ENCODE measurements around the gene METTL16. TPM values are rescaled to one million over a fixed set of nuclear protein-coding genes. Genes with fewer than 3 reads are reported as not detected.
A peak's percentile ranks its signal among the peaks of the same experiment; 100 is the strongest.

METTL16 gene
- polyA plus RNA-seq, 1 of the 3 experiments (the other 2 are of a cell fraction), result 8.1 TPM

- Histone ChIP-seq H3K4me3 (ENCODE audit: low read depth in 2 of 2, low read length in 1 of 2) (peak overlapping the region; percentile 99), H3K27me3 (ENCODE audit: insufficient read depth) (no peaks in the 10 kb centered on the region), H3F3A (replicated peaks; ENCODE audit: insufficient read depth) (peaks cover 34% of the 10 kb centered on the region), H3K27ac (ENCODE audit: low read depth in 2 of 2, low read length in 1 of 2) (peak overlapping the region; percentile 97 to 100), H4K20me1 (ENCODE audit: insufficient read depth) (peaks cover 12% of the 10 kb centered on the region; the same call in 1 of the 2 replicates), H2AFZ (ENCODE audit: low read depth) (no peak overlapping the region; the same call in 1 of the 2 replicates), H3K4me2 (peak overlapping the region; percentile 98), H3K9me3 (no peaks in the 10 kb centered on the region), H3K9me2 (no peaks in the 10 kb centered on the region), H3K79me2 (ENCODE audit: insufficient read depth) (peaks cover 45% of the 10 kb centered on the region), H3K36me3 (replicated peaks in 1 of 2; ENCODE audit: control insufficient read depth in 1 of 2, insufficient read depth in 2 of 2, low read length in 1 of 2) (no peaks in the 10 kb centered on the region), H3K9ac (peak overlapping the region; percentile 99), H3K4me1 (ENCODE audit: control insufficient read depth in 1 of 2, insufficient read depth in 2 of 2, low read depth in 1 of 2, low read length in 1 of 2) (peaks cover 38 to 48% of the 10 kb centered on the region in 2 experiments)
- WGBS (ENCODE audit: low lambda C conversion rate), result under 1% methylated on average over 22 of the region's 82 CpGs
- TF ChIP-seq TAF1 (IDR thresholded peaks at IDR 0.05; ENCODE audit: borderline replicate concordance, low read depth, low read length) (peak; percentile 64; the same call in 1 of the 2 replicates), USF1 (IDR thresholded peaks at IDR 0.05; ENCODE audit: borderline replicate concordance, low read depth) (peak; percentile 85), MAX (IDR thresholded peaks at IDR 0.05; ENCODE audit: low read depth) (peak; percentile 96), SMC3 (IDR thresholded peaks at IDR 0.05; ENCODE audit: low read depth, low read length) (no peak), NRF1 (IDR thresholded peaks at IDR 0.05; ENCODE audit: low read depth, low read length) (peak; percentile 24), TEAD4 (IDR thresholded peaks at IDR 0.05; ENCODE audit: borderline replicate concordance, insufficient read depth) (peak; percentile 64; the same call in 1 of the 2 replicates), POLR2AphosphoS5 (IDR thresholded peaks at IDR 0.05; ENCODE audit: low read depth, low read length) (peak; percentile 62), TCF12 (IDR thresholded peaks at IDR 0.05) (peak; percentile 22; the same call in 1 of the 2 replicates), MXI1 (IDR thresholded peaks at IDR 0.05; ENCODE audit: low read depth, low read length) (peak; percentile 96), SIN3A (IDR thresholded peaks at IDR 0.05; ENCODE audit: borderline replicate concordance, low read depth, low read length) (peak; percentile 87; the same call in 1 of the 2 replicates), PBX3 (IDR thresholded peaks at IDR 0.05) (no peak), GABPA (IDR thresholded peaks at IDR 0.05; ENCODE audit: low read depth) (no peak)
- ChIA-PET CTCF (interaction anchor here (0.6 to 27.8 kb wide), 4 partner anchors 17 to 357 kb away, joined by 3 to 654 read pairs (median 4); no protein-coding TSS in a partner anchor), POLR2A (interaction anchor here (0.6 to 2.2 kb wide), 4 partner anchors 7 to 101 kb away, joined by 3 to 12 read pairs (median 3); partner anchors contain the start of gene TSR1)
- DNase-seq, result peak; percentile 93
Measured at GRCh38 chr17:2399572-2400473, 111.9 kb downstream of the METTL16 start.

All from SK-N-SH (cell line).